Frontal cortex (tissue), 4 donors: ENCODE data around the gene HEY2. TPM values are rescaled to one million over a fixed set of nuclear protein-coding genes. Genes with fewer than 3 reads are reported as not detected.
"Not testable (repeated sequence)": the region's sequence is repeated elsewhere in the genome, so short reads cannot be mapped to it uniquely, and the experiment has no call there.

ENCODE experiments used
- DNase-seq, 2 donors: peaks; one replicate each; pipeline ENCODE4 v3.0.0; 2012; ENCODE audit warnings: low spot score in 2 of 2
- FAIRE-seq: peaks from 2 replicates; lab custom pipeline; 2012; peaks lifted over from hg19 to GRCh38; lab: Jason Lieb, UNC
- total RNA-seq: library from RNA; depleted of rRNA; stranded (reverse); fragments of >200 nt; gene quantifications from one replicate; pipeline ENCODE4 v1.2.3, GENCODE V29; 2014
- donor health status: control.
- donor health status: control.
- donor health status: control.

HEY2 gene
- total RNA-seq, 1 donor from 2014 or later = 1.2 TPM

DNA sequence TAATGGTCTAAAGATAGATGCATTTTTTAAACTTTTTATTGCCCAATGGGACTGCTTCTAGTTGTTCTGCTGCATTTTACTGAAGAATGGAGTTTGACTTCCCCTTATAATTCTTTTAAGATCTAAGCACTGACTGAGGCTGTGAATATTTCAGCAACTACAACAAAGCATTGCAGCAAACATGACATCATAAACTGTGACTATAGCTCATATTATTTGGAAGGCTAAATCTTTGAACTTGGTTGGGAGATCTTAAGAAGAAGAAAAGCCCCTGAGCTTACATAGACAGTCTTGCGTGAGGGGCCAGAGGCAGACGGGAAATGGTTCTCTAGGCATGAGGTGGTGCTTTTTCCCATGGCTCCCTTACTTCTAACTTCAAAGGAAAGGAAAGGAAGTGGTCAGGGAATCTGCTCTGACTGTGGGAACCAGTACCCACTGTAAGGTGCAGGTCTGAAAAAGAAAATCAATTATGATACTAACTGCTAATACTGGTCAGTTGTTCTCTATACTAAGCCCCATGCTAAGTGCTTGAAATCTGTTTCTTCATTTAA, 14.8 kb downstream of the HEY2 start:
- FAIRE-seq = no peak

DNA sequence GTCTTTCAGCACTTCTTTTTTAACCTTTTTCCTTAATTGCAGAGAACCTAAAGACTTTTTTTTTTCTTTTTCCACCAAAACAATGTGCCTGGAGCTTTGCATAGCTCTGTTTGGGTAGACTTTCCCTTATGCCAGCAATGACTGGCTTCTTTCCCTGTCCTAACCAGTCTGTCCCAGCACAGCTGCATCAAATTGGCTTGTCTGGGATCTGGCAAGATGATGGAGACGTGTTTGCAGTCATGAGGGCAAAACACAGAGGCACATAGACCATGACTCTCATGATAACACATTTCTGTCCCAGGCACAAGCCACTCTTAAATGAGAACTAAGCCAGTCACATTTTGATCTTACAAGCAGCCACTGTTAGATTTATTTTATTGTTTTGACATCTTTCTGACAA, 16.5 kb downstream of the HEY2 start:
- DNase-seq (no peak), FAIRE-seq (no peak)

More for the DNA sequence above, 14.8 kb downstream of the HEY2 start:
- no peak for DNase-seq

DNA sequence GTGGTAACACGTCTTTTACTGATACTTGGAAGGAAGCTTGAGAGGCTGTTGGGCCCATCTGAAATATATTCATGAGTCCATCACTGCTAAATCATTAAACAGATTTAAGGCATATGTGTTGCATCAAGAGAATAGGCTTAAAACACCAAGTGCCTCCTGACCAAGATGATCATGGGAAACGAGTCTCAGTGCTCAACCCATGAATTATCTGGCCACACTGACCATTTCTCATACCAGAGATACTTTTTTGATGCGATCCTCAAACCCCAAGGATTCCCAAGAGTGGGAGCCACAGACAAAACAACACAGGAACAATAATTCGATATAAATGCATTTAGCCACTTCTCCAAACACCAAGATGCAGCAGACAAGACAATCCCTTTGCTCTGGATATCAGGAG, 17.2 kb downstream of the HEY2 start:
- FAIRE-seq (no peak), DNase-seq (no peak)

DNA sequence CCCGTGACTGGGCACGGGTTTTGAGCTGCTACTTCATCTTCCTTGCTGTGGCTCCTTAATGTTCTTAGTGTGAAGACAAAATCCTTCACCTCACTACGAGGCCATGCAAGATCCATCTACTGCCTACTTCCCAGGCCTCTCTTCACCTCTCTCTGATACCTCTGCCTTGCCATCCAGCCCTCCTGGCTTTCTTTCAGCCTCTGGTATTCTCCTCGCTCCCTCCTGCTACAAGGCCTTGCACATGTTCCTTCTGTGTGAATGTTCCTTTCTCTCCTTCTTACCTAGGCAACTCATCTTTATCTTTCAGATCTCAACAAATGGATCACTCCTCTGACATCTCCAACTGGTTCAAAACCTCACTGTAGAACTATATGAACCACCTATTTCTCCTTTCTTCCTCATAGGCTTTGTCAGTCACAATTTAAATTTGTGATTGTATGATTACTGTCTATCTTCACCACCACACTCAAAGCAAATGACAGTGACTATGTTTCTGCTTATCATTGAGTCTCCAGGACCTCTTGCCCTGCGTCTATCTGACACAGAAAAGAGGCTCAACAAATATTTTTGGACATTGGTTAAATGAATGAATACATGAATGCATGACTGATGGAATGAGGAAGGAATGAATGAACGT, 19.8 kb downstream of the HEY2 start:
- FAIRE-seq = no peak
- DNase-seq = no peak

DNA sequence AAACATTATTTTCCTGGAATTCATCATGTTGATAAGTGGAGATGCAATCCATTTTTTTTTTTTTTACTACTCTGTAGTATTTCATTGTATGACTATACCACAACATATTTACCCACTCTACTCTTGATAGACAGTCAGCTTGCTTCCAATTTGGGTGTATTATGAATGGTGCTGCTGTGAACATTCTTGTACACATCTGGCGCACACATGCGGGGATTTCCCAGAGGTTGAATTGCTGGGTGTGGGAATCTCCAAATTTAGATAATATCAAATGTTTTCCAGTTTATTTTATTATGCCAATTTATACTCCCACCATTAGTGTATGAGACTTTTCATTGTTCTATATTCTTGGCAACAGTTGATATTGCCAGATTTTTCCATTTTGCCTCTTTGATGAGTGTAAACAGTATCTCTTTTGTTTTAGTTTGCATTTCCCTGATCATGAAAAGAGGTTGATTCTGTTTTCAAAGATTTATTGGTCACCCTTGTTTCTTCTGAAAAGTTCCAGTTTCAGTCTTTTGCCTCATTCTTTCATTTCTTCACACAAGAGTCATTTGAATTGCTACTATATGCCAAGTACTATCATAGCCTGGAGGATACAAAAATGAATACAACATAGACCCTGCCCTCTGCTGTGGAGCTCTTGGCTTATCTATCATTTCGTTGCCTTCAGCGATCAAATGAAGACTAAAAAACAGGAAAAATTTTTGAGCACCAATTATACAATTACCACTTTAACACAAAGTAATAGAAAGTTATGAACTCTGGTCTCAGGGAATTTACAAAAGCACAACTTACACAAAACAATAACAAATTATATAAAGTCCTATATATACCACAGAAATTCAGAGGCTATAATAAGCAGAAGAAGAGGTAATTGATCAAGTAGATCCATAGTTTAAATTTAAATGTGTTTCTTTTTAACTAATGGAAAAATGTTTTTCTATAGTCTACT, 24.2 kb downstream of the HEY2 start:
- DNase-seq (no peak), FAIRE-seq (no peak)

DNA sequence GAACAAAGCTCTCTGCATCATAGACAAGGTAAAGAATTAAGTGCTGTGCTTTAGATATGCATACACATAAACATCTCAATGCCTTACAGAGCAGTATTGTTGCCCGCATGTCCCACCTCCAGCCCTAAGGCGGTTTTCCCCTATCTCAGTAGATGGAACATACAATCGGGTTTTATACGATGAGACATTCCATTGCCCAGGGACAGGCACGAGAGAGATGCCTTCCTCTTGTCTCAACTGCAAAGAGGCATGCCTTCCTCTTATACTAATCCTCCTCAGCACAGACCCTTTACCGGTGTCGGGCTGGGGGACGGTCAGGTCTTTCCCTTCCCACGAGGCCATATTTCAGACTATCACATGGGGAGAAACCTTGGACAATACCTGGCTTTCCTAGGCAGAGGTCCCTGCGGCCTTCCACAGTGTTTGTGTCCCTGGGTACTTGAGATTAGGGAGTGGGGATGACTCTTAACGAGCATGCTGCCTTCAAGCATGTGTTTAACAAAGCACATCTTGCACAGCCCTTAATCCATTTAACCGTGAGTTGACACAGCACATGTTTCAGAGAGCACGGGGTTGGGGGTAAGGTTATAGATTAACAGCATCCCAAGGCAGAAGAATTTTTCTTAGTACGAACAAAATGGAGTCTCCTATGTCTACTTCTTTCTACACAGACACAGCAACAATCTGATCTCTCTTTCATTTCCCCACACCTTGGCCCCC, 26.8 kb downstream of the HEY2 start:
- DNase-seq, FAIRE-seq: not testable (repeated sequence)

DNA sequence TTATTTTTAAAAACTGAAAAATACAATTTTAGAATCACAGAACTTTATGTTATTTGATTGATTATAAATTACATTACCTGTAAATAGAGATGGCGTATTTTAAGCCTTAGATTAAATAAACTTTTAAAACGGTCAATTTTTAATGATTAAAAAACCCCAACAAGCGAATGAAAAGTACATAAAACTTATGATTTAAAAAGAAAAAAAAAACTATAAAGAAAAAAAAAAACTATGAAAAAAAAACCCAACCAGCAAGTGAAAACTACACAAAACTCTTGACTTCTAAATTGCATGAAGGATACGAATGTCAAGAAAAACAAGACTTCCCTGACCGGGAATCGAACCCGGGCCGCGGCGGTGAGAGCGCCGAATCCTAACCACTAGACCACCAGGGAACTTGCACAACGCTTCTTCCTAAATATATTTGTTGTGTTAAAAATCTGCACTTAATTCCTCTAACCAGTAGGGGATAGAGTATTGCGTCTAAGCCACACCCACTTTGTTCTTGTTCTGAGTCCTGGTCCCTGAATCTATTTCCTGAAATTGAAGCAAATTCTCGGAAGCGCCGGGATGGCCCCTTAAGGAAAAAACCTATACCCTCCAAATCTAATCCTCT, 30.6 kb downstream of the HEY2 start:
- DNase-seq = peak; percentile 77 to 80
- FAIRE-seq = peak; percentile 94

DNA sequence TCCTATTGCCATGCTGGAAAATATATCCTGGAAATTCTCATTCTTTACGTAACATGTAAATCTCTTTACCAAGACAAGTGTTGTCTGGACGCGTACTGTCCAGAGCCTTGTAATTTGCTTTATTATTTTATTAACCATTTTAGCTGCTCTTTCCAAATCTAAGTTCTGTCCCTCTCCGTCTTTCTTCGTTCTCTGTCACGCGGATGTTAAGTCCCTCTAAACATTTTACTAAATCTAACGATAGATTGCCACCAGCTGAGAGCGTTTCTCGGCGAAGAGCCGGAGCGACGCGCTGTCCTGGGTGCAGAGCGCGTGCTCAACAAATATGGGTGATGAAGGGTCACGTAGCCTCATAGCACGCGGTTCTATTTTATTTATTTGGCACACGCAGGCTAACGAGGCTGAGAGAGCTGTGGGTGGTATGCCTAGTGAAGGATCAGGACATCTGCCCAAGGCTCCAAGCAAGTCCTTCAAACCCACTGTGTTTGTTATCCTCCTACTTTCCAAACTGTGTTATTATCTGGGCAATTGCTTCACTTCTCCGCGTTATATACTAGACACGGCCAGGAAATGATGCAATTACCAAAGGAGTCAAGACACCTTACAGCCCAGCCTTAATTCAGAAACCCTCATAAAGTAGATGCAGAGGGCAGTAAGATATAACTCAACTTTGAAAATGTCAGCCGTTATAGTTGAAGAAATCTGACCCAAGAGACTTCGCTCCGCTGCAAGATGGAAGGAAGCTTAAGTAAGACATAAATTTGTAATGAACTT, 31.3 kb downstream of the HEY2 start:
- DNase-seq = no peak

DNA sequence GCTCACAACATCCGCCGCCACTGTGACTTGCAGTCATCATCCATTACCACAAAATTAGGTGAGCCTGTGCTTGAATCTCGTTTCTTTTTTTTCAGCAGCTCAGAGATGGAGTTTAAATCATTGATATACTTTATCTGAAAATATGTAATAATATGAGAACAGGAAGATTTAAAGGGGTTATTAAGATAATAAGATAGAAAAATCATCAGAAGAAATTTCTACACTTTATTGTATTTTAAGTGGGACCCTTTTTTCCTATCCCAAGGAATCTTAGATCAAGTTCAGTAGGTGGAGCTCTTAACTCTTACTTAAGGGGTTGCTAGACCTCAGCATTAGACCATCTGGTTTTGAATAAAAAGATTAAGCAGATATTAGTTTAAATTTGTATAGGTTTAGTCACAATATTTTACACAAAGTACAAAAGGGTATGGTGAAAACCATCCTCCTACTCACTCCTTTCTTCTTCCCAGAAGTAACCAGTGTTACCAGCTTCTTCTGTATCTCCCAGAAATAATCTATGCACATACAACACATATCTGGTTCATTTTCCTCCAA, 32.0 kb downstream of the HEY2 start:
- FAIRE-seq (no peak), DNase-seq (no peak)

More for the DNA sequence above, 31.3 kb downstream of the HEY2 start:
- FAIRE-seq = no peak

DNA sequence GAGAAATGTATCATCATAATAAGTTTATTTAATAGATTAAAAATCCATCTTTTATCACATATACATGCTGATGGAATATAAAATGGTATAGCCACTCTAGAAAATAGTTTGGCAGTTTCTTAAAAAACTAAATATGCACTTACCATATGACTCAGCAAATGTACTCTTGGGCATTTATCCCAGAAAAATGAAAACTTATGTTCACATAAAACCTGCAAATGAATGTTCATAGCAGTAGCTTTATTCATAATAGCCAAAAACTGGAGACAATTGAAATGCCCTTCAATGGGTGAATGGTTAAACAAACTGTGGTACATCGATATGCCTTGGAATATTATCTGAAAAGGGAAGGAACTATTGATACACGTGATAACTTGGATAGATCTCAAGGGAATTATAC, 34.9 kb downstream of the HEY2 start:
- FAIRE-seq (no peak), DNase-seq (no peak)

DNA sequence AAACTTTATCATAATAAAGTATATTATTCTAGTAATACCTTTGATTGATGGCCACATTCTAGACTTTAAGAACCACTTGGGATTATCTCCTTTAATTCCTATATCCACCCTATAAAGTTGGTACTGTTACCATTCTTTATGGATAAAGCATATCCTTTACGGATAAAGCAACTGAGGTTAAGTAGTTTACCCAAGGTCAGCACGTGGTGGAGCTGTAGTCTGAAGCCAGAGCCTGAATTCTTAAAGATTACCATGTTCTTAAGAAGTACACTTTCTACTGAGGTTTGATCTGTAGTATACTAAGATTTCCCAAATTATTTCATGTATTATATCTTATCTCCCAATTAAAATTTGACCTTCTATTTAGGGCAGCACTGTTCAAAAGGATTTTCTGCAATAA, 38.4 kb downstream of the HEY2 start:
- no peak for FAIRE-seq

DNA sequence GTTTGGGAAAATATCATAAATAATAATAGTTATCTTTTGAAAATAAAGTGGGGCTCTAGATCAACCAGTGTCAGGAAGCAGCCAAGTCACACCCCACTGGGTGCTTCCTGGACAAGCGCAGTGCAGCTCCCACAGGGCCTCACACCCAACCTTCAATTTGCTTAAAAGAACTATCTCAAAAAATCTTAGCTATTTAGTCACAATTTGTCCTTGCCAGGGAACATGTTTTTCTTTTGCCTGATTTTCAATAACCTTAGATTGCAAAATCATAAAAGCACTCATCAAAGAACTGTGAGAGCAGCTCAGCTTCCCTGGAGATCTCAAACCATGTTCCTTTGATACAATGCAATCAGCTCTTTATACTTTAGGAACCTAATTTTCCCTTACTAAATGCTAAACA, 39.7 kb downstream of the HEY2 start:
- DNase-seq = no peak
- FAIRE-seq = no peak

More for the DNA sequence above, 38.4 kb downstream of the HEY2 start:
- no peak for DNase-seq

DNA sequence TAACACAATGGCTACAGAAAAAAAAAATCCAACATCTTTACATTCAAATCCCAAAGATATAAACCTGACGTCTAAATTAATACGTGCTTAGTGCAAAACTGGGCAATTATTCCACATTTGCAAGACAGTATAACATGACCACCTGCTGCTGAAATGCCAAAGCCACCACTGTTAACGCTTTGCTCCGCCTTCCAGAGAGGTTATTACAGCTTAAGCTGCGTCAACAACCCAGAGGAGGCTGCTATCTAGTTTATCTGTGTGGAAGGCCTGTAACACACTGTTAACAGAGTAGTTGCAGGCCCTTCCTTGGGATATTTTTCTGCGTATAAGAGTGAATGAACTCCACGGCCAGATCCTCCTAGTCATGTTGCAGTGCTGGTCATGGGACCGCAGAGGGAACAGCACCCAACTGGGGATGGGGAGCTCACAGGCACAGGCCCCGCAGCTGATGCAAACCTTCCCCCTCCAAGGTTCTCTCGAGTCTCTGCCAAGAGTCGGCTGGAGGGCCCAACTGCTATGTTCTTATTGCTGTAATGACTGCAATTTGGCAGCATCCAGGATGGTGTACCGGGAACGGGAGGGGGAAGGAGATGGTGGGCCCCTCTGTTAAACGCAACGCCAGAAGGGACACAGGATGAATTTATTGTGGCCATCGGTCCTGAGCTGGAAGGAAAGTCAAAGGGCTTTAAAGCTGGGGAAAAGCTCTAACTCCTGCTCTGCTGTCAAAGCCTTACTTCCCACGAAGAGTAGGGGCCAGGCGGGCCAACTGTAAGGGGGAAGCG, 40.3 kb downstream of the HEY2 start:
- FAIRE-seq (no peak), DNase-seq (peak in 1 of 2 donors; percentile 48)

DNA sequence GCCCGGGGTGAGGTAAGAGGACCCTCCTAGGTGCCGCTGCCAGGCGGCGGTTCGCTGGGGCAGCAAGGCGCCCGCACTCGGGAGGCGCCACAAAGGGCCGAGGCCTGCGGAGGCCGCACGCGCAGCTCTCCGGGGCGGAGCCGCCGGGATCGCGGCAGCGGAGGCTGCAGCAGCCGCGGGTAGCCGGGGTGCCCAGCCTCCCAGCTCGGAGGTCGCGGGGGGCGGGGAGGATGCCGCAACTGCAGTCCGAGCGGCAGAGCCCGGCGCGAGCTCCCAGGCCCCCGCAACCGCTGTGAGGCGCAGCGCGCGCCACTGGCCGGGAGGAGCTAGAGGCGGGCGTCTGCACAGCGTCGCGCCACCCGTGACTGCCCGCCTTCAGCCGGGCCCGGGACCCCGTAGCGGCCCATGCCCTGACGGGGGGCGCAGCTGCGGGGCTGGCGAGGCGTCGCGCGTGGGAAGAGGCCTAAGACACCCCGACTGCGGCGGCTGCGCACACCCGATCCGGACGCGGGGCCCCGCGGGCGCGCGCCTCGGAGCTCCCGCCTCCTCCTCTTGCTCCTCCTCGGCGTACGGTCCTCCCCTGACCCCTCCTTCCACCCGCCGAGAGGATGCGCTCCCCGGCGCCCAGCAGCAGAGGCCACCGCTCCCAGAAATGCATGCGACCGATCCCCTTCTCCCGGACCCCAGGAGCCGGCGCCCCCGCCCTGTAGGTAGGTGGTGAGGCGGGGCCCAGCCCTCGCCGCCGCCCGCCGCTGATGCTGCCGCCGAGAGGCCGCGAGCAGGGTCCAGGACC, 41.1 kb downstream of the HEY2 start, which contains the start of gene NCOA7:
Gene NCOA7, plus strand, starts transcription at position 603 of the 793 bp plus-strand sequence. CDS start 24,395 bp downstream, outside the sequence.
- DNase-seq = peak; percentile 77 to 86

DNA sequence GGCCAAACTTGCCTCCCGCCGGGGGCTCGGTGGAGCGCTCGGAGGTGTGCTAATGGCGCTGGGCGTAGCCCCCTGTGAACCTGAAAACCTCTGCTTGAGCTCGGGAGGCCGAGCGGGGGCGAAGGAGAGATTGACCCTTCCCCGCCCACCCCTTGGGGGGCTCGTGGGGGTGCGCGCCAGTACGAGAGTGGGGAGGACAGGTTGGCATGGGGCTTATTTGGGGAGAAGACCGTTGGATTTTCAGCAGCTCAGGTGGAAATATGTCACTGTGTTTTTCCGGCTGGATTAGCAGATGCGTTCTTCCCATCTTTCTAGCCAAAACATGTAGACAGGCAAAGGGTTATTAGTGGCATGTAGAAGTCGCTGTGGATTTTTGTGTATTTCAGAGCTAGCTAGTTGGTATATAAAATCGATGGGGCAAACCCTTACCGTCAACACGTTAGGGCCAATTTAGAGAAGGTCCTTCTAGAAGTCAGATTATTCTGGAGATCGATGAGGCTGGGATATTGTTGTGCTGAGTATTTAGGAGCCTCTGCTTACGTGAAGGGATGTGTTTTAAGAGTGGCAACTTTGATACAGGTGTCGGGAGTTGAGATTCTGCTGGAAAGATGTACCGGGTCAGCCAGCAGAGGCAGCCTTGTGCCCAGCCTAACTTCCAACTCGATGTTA, 41.9 kb downstream of the HEY2 start:
- peak in 1 of 2 donors; percentile 62 for DNase-seq
- no peak for FAIRE-seq

More for the DNA sequence above, 41.1 kb downstream of the HEY2 start, which contains the start of gene NCOA7:
- no peak for FAIRE-seq

DNA sequence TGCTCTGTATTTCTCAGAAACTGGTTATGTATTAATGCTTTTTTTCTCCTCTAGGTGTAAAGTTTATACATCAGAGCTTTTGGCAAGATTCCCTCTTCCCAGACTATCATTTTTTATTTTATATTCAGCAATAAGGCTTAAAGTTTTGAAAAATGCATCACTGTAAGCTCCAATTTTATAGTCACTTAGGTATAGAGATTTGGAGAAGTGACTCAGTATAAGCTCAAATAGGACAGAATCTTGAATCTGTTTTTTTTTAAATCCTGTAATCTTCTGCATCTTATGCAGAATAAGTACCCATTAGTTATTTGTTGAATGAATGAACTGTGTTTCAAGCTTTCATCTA, 42.4 kb downstream of the HEY2 start:
- DNase-seq = no peak
- no peak for FAIRE-seq
